HEK293T (cell line): Measurements from ENCODE around the gene EFNA3.

ENCODE experiments used
- BHLHE40 ChIP-seq: fragments of 450-650 bp; IDR thresholded peaks from 2 replicates; pipeline ENCODE4 v1.6.1; 2016; ENCODE audit warnings: mild to moderate bottlenecking, moderate library complexity, borderline replicate concordance
- CTBP1 ChIP-seq: fragments of 450-650 bp; IDR thresholded peaks from 2 replicates; pipeline ENCODE4 v1.6.1; 2016; ENCODE audit warnings: borderline replicate concordance
- ELF4 ChIP-seq: fragments of 450-650 bp; IDR thresholded peaks from 2 replicates; pipeline ENCODE4 v1.6.1; 2017; ENCODE audit warnings: antibody characterized with exemption
- FOXA1 ChIP-seq: fragments of 450-650 bp; IDR thresholded peaks from 2 replicates; pipeline ENCODE4 v1.6.1; 2016; ENCODE audit warnings: mild to moderate bottlenecking
- FOXK2 ChIP-seq: fragments of 450-650 bp; IDR thresholded peaks from 2 replicates; pipeline ENCODE4 v1.6.1; 2016; ENCODE audit warnings: mild to moderate bottlenecking
- FOXM1 ChIP-seq: fragments of 450-650 bp; IDR thresholded peaks from 2 replicates; pipeline ENCODE4 v1.6.1; 2017; ENCODE audit warnings: mild to moderate bottlenecking, borderline replicate concordance
- HDGF ChIP-seq: fragments of 450-650 bp; IDR thresholded peaks from 2 replicates; pipeline ENCODE4 v1.6.1; 2017; ENCODE audit warnings: antibody characterized with exemption, borderline replicate concordance
- L3MBTL2 ChIP-seq: fragments of 450-650 bp; conservative IDR thresholded peaks from 2 replicates; pipeline ENCODE4 v1.6.1; 2016; ENCODE audit warnings: mild to moderate bottlenecking
- NFRKB ChIP-seq: fragments of 450-650 bp; IDR thresholded peaks from 2 replicates; pipeline ENCODE4 v1.6.1; 2016; ENCODE audit warnings: mild to moderate bottlenecking, moderate library complexity
- PKNOX1 ChIP-seq: fragments of 450-650 bp; IDR thresholded peaks from 2 replicates; pipeline ENCODE4 v1.6.1; 2016
- SP1 ChIP-seq: fragments of 450-650 bp; IDR thresholded peaks from 2 replicates; pipeline ENCODE4 v1.6.1; 2017
- SUZ12 ChIP-seq: fragments of 450-650 bp; IDR thresholded peaks from 2 replicates; pipeline ENCODE4 v1.6.1; 2016; ENCODE audit warnings: mild to moderate bottlenecking
- TARDBP ChIP-seq: fragments of 450-650 bp; IDR thresholded peaks from 2 replicates; pipeline ENCODE4 v1.6.1; 2016
- ZNF384 ChIP-seq: fragments of 450-650 bp; IDR thresholded peaks from 2 replicates; pipeline ENCODE4 v1.6.1; 2016

GRCh38 chr1:155106862-155107261 is 28.2 kb downstream of the EFNA3 start:
- TF ChIP-seq FOXA1 (no peak), ELF4 (no peak), PKNOX1 (no peak), SUZ12 (no peak), BHLHE40 (no peak), TARDBP (no peak), FOXM1 (no peak), L3MBTL2 (no peak), CTBP1 (no peak), FOXK2 (no peak), SP1 (no peak), HDGF (no peak), NFRKB (no peak), ZNF384 (no peak)
